GM04504 (cell line): Measurements from ENCODE around the gene MYCBPAP.

Experiments
- DNase-seq: peaks from one replicate; pipeline ENCODE4 v3.0.0-alpha.2; 2012; ENCODE audit warnings: low read depth

MYCBPAP gene

DNA sequence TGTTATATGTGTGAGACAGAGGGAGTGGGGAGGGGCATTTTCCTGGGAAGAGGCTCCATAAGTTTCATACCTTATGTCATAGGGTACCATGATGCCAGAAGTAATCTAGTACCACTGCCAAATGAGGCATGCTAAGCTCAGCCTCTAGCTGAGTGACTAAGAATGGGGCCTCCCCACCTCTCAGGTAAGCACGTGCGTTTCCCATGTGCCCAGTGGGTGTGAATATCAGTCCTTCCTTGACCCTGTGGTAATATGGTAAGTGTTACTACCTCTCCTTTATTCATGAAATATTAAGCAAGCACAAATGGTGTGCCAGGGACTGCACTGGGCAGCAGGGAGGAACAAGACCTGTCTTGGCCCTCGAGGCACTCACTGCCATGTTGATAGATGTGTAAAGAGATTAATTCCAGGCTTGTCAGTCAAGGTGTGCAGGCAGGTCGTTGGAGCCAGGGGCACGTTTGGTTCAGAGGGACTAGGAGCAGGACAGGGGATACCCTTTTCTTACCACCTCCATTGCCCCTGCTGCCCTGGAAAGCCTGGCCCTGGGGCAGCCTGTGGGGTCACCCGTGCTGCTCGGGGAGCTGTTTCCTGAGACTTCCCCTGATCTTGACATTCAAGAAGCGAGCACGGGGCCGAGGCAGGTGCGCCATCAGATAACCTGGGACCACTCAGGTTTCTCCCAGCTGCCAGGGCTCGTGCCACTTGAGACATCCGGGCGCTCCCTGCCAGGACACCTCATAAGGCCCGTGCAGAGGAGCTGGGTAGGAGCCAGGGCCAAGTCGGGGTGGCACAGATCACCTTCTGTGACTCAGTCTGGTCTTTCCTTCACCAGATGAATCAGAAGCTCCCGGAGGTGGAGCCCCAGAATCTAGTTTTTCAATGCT, 20.8 kb upstream of the MYCBPAP start:
- DNase-seq, result no peak

DNA sequence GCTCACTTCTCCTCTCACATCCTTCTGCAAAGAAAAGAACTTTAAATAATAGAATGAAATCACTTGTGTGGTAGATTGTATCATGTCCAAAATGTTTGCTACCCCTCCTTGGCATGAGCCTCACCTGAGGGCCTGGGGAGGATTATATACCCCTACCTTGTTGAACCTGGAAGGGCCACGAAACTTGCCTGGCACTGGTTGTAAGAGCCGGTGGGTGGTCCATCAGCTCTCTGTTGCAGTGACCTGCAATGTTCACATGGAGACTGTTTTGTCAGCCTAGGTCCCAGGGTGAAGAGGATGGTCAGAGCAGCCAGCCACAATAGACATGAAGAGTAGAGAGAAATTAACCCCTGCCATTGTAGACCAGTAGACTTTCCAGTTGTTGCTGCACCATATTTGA, 19.4 kb upstream of the MYCBPAP start:
- no peak for DNase-seq

DNA sequence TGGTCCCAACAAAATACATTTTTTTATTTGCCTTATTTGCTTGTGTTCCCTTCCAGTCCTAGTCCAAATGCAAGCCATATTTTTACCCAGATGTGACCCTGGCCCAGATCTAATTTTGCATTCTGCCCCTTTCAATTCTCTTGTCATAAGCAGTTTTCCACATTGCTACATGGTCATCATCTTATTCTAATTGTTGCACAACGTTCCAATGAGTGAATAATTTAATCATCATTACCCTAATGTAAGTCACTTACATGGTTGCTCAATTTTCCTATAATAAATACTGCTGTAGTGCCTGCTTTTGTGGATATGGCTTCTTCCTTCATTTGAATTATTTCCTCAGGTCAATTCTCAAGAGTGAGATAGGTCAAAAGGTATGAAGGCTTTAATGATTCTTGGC, 16.7 kb upstream of the MYCBPAP start:
- no peak for DNase-seq

DNA sequence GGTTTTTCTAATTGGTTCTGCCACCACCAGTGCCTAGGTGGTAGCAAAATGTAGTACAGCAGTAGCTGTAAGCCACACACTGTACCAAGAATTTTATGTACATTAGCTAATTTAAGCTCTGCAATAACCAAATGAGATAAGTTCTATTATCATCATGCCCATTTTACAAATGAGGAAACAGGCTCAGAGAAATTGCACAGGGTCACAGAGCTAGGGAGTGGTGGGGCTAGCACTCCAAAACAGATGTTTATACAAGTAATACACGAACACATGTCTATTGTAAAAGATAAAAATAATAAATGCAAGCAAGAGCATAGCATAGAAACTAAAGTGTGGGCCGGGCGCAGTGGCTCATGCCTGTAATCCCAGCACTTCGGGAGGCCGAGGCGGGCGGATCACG, 16.0 kb upstream of the MYCBPAP start:
- no peak for DNase-seq

DNA sequence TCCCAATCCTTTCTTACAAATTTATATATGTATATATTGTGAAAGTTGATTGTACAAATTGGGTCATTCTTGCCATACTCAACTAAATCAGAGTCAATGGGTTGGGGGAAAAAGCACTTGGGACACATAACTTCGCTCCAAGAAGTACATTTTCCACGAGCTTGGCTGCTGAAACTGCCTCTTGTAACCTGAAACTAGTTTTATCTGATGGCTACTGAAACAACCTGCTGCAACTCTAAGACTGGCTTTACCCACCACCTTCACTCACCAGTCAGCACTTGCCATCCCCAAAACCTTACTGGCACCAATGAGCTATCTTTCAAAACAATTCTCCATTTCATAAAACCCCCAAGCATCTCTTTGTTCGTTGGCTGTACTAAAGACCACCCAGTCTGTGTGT, 14.5 kb upstream of the MYCBPAP start:
- no peak for DNase-seq

DNA sequence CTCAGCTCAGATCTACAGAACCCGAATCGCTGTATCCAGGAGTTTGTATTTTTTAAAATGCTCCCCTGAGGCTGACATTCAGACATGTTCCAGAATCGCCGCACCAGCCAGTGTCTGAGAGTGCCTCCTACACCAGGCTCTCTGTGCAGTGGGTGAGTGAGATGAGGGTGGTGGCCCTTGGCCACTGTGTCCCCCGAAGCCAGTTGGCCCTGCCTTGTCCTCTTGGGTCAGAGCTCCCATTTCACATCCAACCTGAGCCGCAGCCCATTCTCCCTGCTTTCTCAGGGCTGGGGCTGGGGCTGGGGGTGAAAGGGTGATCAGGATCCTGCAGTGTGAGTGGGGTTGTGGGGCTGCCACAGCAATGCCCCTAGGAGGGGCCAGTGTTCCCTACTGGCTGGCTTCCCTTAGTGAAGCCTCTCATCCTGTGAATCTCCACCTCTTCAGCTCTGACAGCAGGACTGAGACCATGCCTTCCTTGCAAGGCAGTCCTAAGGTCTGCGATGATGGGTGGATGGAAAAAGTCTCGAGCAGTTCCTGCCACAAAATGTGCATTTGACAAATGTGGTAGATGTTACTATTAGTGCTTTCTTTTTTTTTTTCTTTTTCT, 12.9 kb upstream of the MYCBPAP start:
- DNase-seq, result no peak

DNA sequence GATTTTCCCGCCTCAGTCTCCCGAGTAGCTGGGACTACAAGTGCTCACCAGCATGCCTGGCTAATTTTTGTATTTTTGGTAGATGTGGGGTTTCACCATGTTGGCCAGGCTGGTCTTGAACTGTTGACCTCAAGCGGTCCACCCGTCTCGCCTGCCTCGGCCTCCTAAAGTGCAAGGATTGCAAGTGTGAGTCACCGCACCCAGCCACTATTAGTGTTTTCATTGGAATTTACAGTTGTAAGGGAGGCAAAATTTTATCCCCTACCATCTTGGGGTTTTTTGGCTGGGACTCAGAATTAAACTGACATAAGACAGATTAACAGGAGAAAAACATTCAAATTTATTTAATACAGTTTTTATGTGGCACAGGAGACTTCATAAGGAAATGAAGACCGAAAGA, 12.3 kb upstream of the MYCBPAP start:
- no peak for DNase-seq

DNA sequence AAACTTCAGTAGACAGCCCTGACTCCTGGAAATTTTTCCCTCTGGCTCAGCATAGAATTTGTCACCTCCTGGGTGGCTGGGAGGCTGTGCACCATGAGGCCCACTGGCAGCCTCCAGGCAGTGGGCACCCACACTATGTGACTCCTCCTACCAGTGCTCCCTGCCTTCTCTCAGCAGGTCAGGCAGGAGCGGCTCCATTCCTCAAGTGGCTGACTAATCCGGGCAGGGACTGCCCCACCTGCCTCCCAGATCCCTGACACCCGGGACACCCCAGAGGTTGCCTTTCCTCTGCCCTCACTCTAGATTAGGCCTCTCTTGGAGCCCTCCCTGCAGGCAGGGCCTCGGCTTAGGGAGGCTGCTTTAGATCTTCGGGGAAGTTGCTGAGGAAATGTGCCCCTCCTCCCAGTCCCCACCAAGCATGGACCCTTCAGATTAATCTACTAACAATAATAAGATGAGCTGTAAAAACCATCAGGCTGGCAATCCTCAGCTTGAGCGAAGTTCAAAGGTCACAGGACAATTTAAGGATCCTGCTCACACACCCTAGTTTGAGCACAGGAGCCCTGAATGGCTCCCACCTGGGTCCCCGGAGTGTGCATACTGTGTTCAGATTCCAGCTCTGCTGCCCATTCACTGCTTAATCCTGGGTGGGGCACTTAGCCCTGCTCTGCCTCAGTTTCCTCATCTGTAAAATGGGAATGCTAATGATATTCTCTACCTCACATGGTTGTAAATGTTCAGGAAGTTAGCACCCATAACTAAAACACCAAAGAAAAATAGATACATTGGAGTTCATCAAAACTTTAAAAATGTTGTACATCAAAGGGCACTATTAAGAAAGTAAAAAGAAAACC, 10.0 kb upstream of the MYCBPAP start:
- DNase-seq, result no peak

DNA sequence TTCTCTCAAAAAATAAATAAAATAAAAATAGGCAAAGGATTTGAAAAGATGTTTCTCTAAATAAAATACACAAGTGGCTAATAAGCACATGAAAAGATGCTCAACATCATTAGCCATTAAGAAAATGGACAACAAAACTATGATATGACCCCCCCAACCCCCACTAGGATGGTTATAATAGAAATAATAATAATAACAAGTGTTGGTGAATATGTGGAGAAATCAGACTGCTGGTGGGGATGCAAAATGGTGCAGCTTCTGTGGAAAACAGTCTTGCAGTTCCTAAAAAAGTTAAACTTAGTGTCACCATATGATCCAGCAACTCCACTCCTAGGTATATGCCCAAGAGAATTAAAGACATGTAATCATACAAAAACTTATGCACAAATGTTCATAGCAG, 9.0 kb upstream of the MYCBPAP start:
- no peak for DNase-seq

DNA sequence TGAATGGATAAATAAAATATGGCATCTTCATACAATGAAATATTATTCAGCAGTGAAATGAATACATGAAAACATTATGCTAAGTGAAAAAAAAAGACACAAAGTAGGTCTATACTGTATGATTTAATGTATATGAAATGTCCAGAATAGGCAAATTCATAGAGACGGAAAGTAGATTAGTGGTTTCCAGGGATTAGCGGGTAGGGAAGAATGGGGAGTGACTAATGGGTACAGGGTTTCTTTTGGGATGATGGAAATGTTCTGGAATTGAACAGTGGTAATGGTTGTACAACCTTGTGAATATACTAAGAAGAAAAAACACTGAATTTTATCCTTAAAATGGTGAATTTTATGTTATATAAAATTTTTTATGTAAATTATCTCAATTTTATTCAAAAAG, 8.5 kb upstream of the MYCBPAP start:
- no peak for DNase-seq

DNA sequence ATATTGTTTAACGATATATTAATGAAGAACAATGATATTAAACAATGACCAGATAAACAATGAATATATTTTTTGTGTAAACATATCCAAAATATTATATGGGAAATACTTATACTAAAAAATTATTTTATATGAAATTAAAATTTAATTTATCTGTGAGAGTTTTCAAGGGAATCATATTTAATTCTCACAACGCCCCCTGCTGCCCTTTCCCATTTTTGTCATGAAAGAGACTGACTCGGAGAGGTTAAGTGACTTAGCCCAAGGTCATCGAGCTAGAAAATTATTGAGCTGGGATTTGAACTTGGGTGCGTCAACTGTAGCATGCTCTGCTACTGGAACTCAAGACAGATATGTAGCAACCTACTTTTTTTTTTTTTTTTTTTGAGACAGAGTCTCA, 7.2 kb upstream of the MYCBPAP start:
- no peak for DNase-seq

DNA sequence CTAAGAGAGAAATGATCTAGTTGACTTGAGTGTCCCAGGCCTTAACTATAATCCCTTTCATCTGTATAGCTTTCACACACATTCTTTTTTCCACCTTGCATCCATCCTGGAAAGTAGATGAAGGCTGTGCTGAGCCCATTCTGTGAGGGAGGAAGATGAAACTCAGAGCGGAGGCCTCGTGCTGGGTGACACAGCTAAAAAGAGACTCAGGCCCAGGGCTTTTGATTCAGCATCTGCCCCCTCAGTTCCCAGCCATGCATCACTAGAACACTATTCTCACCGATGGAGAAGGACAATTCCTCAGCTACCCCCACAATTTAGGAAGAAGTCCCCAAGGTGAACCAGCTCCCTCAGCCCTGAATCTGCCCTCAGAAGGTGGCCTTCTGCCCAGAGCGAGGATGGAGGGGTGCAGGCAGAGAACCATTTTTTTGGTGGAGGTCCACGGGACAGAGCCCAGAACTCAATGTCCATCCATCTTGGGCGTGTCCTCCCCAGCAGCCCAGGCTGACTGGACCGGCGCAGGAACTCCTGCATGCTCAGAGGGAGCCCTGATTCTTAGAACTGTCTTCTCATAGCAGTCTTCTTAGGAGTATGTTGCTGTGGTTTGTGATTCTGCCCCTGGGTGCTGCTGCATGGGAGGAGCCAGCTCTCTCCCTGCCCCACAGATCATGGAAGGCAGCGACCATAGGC, 5.8 kb upstream of the MYCBPAP start:
- no peak for DNase-seq

DNA sequence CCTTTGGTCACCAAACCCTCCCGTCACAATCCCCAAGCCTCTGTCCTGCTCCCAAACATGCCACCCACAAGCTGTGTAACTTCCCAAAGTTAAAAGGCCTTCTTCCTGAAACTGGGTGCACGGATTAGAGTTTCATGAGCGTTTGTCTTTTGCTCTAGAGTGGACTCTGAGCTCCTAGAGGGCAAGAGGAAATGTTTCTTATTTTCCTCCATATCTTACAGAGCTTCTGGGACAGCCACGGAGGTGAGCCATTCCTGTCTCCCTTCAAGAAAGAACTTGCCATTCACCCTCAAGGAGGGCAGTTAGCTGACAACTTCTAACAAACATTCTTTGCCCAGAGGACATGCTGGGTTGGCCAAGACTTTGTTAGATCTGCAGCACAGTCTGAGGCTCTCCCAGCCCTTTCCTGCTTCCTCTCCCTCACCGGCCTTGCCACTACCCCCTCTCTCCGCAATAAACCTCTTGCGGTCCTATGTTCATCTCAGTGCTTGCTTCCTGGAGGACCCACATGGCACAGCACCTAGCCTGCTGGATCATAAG, 2.6 kb upstream of the MYCBPAP start:
- no peak for DNase-seq

DNA sequence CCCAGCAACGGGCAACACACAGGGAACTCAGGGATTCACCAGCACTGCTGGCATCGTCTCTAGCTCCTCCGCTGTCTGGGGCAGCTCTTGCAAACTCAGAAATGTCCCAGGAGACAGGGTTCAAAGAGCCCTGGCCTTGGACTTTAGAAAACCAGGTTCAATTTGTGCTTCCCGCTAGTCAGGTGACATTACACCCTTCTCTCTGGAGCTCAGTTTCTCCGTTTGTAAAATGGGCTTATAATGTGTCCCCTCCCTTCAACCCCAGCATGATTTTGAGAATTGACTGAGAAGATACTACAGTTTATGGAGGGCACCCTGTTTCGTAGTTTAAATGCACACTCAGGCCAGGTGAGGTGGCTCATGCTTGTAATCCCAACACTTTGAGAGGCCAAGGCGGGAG, 1.9 kb upstream of the MYCBPAP start:
- no peak for DNase-seq

DNA sequence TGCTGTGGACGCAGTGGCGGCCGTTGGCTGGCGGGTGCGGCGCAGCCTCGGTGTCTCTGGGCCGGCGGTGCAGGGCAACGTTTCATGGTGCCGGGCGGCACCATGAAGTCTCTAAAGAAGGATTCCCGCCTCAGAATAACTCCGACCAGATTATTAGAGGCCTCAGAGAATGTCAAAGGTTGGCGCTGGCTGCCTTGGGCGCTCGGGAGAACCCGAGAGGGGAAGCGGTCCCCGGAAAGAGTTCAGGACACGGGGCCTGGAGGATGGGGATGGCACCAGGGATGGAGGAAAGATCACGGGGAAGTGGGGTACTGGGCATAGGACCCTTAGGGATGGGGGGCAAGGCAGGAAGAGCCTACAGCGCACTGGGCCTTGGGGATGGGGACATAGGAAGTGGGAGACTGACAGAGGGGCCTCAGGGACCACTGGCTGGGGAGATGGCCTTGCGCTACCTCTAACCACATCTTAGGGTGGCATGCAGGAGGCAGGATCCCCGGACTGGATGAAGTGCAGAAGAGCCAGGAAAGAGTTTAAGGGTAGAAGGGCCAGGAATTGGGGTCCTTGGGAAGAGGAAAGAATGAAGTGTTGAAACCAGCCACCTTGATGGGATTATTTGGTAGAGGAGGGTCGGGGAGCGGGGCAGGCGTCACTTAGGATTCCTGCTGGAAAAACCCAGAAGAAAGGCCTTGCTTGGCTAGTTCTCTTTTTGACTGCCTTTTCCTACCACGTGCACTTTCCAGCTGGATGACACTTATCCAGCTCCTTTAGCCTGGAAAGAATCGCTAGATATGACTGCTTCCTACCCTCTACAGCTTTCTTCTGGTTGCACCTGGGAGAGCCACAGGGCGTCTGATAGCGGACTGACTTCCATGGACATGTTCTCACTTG, 578 bp downstream of the MYCBPAP start:
- DNase-seq, result no peak

DNA sequence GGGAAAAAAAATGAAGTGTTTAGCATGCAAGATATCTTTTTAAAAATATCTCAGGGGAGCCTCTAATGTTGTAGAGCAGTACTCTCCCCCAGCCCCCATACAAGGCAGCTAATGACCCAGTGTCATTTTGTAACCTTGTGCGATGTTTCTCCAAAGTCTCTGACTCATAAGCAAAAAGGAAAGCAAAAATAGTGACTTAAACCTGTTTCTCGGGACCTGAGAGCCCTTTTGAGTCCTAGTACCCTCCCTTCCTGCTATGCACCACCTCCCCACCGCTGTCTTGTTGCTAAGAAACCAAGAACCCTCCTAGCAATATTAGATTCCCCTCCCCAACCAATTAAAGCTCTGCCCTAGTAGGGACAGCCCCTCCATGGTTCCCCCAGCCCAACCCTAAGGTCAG, 2.8 kb downstream of the MYCBPAP start:
- no peak for DNase-seq

DNA sequence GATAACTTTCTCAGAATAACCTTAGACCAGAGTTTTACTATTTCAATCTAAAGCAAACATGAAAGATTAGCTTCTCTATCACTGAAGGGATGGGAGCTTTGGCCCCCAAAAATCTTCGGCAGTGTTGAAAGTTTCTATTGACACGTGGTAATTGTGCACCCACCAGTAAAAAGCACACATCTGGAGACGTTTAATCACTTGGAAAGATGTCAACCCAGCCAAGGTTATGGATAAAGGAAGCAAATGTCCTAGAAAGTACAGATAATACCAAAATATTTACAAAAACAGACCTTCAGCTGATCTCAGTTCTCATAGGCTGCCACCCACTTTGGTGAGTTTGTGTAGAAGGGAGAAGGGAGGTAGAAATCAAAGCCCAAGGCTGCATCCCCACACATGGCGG, 5.3 kb downstream of the MYCBPAP start:
- DNase-seq, result no peak

DNA sequence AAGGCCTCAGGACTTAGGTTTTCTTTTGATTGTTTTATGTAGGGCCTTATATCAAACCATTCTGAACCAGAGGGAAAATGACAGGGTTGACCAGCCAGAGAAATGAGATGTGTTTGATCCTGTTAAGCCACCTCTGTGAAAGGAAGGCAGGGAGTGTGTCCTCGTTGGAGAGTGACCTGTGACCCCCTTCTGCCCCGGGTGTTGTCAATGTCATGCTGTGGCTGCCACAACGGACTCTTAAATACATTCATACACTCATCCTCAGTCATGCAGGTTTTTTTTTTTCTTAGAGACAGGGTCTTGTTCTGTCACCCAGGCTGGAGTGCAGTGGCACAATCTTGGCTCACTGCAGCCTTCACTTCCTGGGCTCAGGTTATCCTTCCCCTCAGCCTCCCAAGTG, 6.1 kb downstream of the MYCBPAP start:
- no peak for DNase-seq

DNA sequence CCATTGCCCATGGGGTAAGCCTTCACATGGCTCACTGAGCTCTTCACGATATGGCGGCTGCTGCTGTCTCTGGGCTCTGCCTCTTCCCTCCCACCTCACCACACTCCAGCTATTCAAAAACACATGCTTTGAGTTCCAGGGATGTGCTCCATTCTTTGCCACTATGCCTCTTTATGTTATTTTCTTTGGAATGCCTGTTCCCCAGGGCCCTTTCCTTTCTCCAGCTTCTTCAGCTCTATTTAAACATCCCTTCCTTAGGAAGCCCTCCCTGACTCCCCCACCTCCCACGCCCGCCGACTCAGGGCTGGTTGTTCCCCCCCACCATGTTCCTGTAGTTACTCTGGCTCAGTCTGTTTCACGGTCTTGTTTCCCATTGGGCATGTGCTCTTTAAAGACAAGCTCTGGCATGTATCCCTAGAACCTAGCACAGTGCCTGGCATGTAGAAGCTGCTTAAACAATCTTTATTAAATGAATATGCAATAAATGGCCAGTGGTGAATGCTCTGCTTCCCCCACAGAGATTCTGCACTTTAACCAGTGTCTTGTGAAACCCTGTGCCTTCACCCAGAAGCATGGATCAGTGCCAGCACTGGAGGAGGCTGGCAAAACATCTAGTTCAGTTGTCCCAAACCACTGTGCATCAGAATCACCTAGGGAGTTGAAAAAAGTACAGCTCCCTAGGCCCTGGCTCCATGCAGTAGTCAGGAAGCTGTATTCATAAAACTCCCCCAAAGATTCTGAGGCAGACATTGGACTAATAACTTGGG, 6.9 kb downstream of the MYCBPAP start:
- no peak for DNase-seq

DNA sequence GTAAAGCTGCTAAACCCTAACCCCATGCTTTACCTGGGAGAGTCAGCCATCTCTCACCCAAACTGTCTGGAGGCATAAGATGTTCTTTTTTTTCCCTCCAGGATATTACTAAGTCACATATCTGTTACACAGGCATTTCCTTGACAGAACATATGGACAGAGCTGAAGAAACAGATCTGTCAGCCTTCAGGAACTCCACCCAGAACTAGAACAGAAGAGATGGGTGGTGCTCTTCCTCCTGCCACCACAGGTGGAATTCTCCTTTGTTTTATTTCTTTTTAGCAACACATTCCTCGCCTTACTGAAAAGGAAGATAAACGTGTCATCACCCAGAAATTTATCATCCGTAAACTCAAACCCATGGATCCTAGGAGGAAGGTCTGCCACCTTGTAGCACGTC, 8.8 kb downstream of the MYCBPAP start:
- no peak for DNase-seq
